Activated T-helper 17 cell treated with anti-CD3 and anti-CD28 coated beads, Interleukin-2, amount 50 U/mL, for 72 hours (primary cell): ENCODE measurements around the gene ECHS1. TPM values are rescaled to one million over a fixed set of nuclear protein-coding genes. Genes with fewer than 3 reads are reported as not detected.
"Not testable (repeated sequence)": the region's sequence is repeated elsewhere in the genome, so short reads cannot be mapped to it uniquely, and the experiment has no call there.

Experiments used
- ATAC-seq: fragments of 150-1000 bp; cut with Tn5 transposase; replicated peaks from 2 replicates; pipeline ENCODE4 v1.10.0; 2021; ENCODE audit warnings: mild to moderate bottlenecking, moderate library complexity
- H3K27ac Mint-ChIP-seq: one replicate; pipeline ENCODE4 v1.8.0; 2022; ENCODE audit warnings: mixed read lengths
- H3K27me3 Mint-ChIP-seq: one replicate; pipeline ENCODE4 v1.8.0; 2022; ENCODE audit warnings: mixed read lengths
- H3K36me3 Mint-ChIP-seq: one replicate; pipeline ENCODE4 v1.8.0; 2022; ENCODE audit warnings: low read depth, mild to moderate bottlenecking, mixed read lengths
- H3K4me1 Mint-ChIP-seq: one replicate; pipeline ENCODE4 v1.8.0; 2022; ENCODE audit warnings: mixed read lengths
- H3K4me3 Mint-ChIP-seq: one replicate; pipeline ENCODE4 v1.8.0; 2022; ENCODE audit warnings: mild to moderate bottlenecking, mixed read lengths
- H3K9me3 Mint-ChIP-seq: one replicate; pipeline ENCODE4 v1.8.0; 2022; ENCODE audit warnings: mixed read lengths
- total RNA-seq, 2 donors: library from RNA; stranded (reverse); gene quantifications; one replicate each; pipeline ENCODE4 v1.2.3, GENCODE V29; 2022

The ECHS1 gene
- total RNA-seq, 2 donors from 2014 or later, result 61.3 to 73.8 TPM

- Mint-ChIP-seq H3K36me3 (peaks cover 10% of the 10 kb centered on the region), H3K4me1 (peaks cover 31% of the 10 kb centered on the region), H3K27me3 (no peaks in the 10 kb centered on the region), H3K9me3 (no peaks in the 10 kb centered on the region), H3K27ac (peak overlapping the region; percentile 89), H3K4me3 (peak overlapping the region; percentile 87)
- no peak for ATAC-seq
Measured at GRCh38 chr10:133391249-133391635, 18.1 kb upstream of the ECHS1 start.

- Mint-ChIP-seq H3K27me3 (no peaks in the 10 kb centered on the region), H3K9me3 (no peaks in the 10 kb centered on the region), H3K27ac (peak overlapping the region; percentile 89), H3K36me3 (peaks cover 5% of the 10 kb centered on the region), H3K4me1 (peaks cover 31% of the 10 kb centered on the region), H3K4me3 (peak overlapping the region; percentile 87)
- peak; percentile 38 for ATAC-seq
Measured at GRCh38 chr10:133390597-133391248, 17.6 kb upstream of the ECHS1 start.

GRCh38 chr10:133388973-133389818, 16.0 kb upstream of the ECHS1 start:
- Mint-ChIP-seq H3K27ac (peak overlapping the region; percentile 89), H3K9me3 (no peaks in the 10 kb centered on the region), H3K36me3 (no peaks in the 10 kb centered on the region), H3K27me3 (no peaks in the 10 kb centered on the region), H3K4me3 (peak overlapping the region; percentile 87), H3K4me1 (peaks cover 27% of the 10 kb centered on the region)
- peak; percentile 59 for ATAC-seq

- ATAC-seq, result no peak
- peaks cover 27% of the 10 kb centered on the region for H3K4me1 Mint-ChIP-seq
- no peaks in the 10 kb centered on the region for H3K27me3 Mint-ChIP-seq
- peak overlapping the region; percentile 89 for H3K27ac Mint-ChIP-seq
- no peaks in the 10 kb centered on the region for H3K36me3 Mint-ChIP-seq
- peak overlapping the region; percentile 87 for H3K4me3 Mint-ChIP-seq
- H3K9me3 Mint-ChIP-seq, result no peaks in the 10 kb centered on the region
Measured at GRCh38 chr10:133388236-133388972, 15.2 kb upstream of the ECHS1 start.

- ATAC-seq, H3K27ac Mint-ChIP-seq, H3K27me3 Mint-ChIP-seq, H3K36me3 Mint-ChIP-seq, H3K9me3 Mint-ChIP-seq, H3K4me3 Mint-ChIP-seq: not testable (repeated sequence)
- peaks cover 27% of the 10 kb centered on the region for H3K4me1 Mint-ChIP-seq
Measured at GRCh38 chr10:133386951-133387350, 13.8 kb upstream of the ECHS1 start.

- Mint-ChIP-seq H3K27ac (no peak overlapping the region), H3K27me3 (no peaks in the 10 kb centered on the region), H3K9me3 (no peaks in the 10 kb centered on the region), H3K4me3 (no peak overlapping the region), H3K4me1 (peaks cover 10% of the 10 kb centered on the region), H3K36me3 (no peaks in the 10 kb centered on the region)
- ATAC-seq, result no peak
Measured at GRCh38 chr10:133385214-133385613, 12.1 kb upstream of the ECHS1 start.

- H3K27me3 Mint-ChIP-seq, result no peaks in the 10 kb centered on the region
- H3K4me1 Mint-ChIP-seq, result peaks cover 5% of the 10 kb centered on the region
- no peak for ATAC-seq
- no peak overlapping the region for H3K4me3 Mint-ChIP-seq
- H3K27ac Mint-ChIP-seq, result no peak overlapping the region
- no peaks in the 10 kb centered on the region for H3K9me3 Mint-ChIP-seq
- H3K36me3 Mint-ChIP-seq, result no peaks in the 10 kb centered on the region
Measured at GRCh38 chr10:133384071-133384470, 10.9 kb upstream of the ECHS1 start.

GRCh38 chr10:133383551-133383950, 10.4 kb upstream of the ECHS1 start:
- H3K4me1 Mint-ChIP-seq, result peaks cover under 1% of the 10 kb centered on the region

GRCh38 chr10:133381036-133381435, 7.9 kb upstream of the ECHS1 start:
- Mint-ChIP-seq H3K27me3 (no peaks in the 10 kb centered on the region), H3K36me3 (no peaks in the 10 kb centered on the region), H3K9me3 (no peaks in the 10 kb centered on the region)

More at GRCh38 chr10:133383551-133383950, 10.4 kb upstream of the ECHS1 start:
- Mint-ChIP-seq H3K27me3 (no peaks in the 10 kb centered on the region), H3K36me3 (no peaks in the 10 kb centered on the region), H3K9me3 (no peaks in the 10 kb centered on the region), H3K4me3 (no peak overlapping the region), H3K27ac (no peak overlapping the region)
- no peak for ATAC-seq

GRCh38 chr10:133379801-133380666, 6.9 kb upstream of the ECHS1 start:
- H3K4me3 Mint-ChIP-seq, result peak overlapping the region; percentile 46
- no peak for ATAC-seq
- no peaks in the 10 kb centered on the region for H3K36me3 Mint-ChIP-seq
- H3K27ac Mint-ChIP-seq, result no peak overlapping the region
- H3K9me3 Mint-ChIP-seq, result no peaks in the 10 kb centered on the region
- H3K4me1 Mint-ChIP-seq, result no peaks in the 10 kb centered on the region
- H3K27me3 Mint-ChIP-seq, result no peaks in the 10 kb centered on the region

More at GRCh38 chr10:133381036-133381435, 7.9 kb upstream of the ECHS1 start:
- H3K4me1 Mint-ChIP-seq, result no peaks in the 10 kb centered on the region
- H3K4me3 Mint-ChIP-seq, result no peak overlapping the region
- no peak overlapping the region for H3K27ac Mint-ChIP-seq
- no peak for ATAC-seq

- peak within 1 kb of the TSS; percentile 61 for H3K4me3 Mint-ChIP-seq
- H3K27ac Mint-ChIP-seq, result no peak within 1 kb of the TSS
- H3K9me3 Mint-ChIP-seq, result no peaks in the 10 kb centered on the region
Measured at GRCh38 chr10:133379152-133379800, 6.1 kb upstream of the ECHS1 start, which contains the start of gene PAOX. Gene PAOX (plus strand): TSS chr10:133379262. CDS start chr10:133379317, 55 bp downstream.

GRCh38 chr10:133378251-133379096, 5.3 kb upstream of the ECHS1 start:
- peak overlapping the region; percentile 61 for H3K4me3 Mint-ChIP-seq
- H3K27me3 Mint-ChIP-seq, result no peaks in the 10 kb centered on the region
- no peak overlapping the region for H3K27ac Mint-ChIP-seq
- H3K4me1 Mint-ChIP-seq, result peaks cover 5% of the 10 kb centered on the region
- no peaks in the 10 kb centered on the region for H3K9me3 Mint-ChIP-seq
- ATAC-seq, result peak; percentile 63
- H3K36me3 Mint-ChIP-seq, result no peaks in the 10 kb centered on the region

More at GRCh38 chr10:133379152-133379800, 6.1 kb upstream of the ECHS1 start, which contains the start of gene PAOX:
- H3K4me1 Mint-ChIP-seq, result no peaks in the 10 kb centered on the region
- peak; percentile 88 for ATAC-seq
- no peaks in the 10 kb centered on the region for H3K36me3 Mint-ChIP-seq
- H3K27me3 Mint-ChIP-seq, result no peaks in the 10 kb centered on the region
